GM21737 (cell line): ENCODE data around the gene KANK4.
"Not testable (repeated sequence)": the region's sequence is repeated elsewhere in the genome, so short reads cannot be mapped to it uniquely, and the experiment has no call there.

ENCODE experiments used
- ATAC-seq: cut with Tn5 transposase; IDR thresholded peaks from one replicate; pipeline ENCODE4 v1.9.1; 2021; ENCODE audit warnings: mild to moderate bottlenecking, moderate library complexity; ENCODE audit not compliant: unreplicated experiment

The KANK4 gene

DNA sequence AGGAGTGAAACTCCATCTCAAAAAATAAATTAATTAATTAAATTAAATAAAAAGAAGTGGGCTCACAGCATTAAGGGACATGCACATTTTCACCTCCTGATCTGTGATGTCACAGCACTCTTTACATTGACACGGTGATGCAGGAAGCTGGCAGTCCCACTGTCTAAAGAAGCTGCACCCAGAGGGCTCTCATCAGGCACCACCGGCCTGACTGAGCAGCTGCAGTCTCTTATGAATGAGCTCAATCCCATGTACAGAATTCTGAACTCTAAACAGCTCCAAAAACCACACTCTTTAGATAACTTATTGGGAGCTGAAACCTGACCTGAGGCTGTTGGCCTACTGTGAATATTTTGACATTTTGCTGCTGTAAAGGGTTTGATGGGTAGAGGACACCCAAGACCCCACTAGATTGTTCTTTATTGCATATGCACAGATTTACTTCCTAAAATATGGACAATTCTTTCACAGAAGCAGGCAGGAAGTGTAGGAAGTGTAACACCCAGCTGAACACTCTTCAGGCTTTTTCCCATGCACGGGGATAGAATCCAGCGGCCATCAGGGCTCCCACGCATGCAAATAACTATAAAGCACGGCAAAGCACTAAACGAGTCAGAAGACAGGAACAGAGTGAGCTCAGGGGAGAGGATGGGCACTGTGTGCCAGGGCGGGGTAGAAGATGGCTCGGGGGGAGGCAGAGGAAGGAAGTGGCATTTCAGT is 78.4 kb downstream of the KANK4 start:
- no peak for ATAC-seq

DNA sequence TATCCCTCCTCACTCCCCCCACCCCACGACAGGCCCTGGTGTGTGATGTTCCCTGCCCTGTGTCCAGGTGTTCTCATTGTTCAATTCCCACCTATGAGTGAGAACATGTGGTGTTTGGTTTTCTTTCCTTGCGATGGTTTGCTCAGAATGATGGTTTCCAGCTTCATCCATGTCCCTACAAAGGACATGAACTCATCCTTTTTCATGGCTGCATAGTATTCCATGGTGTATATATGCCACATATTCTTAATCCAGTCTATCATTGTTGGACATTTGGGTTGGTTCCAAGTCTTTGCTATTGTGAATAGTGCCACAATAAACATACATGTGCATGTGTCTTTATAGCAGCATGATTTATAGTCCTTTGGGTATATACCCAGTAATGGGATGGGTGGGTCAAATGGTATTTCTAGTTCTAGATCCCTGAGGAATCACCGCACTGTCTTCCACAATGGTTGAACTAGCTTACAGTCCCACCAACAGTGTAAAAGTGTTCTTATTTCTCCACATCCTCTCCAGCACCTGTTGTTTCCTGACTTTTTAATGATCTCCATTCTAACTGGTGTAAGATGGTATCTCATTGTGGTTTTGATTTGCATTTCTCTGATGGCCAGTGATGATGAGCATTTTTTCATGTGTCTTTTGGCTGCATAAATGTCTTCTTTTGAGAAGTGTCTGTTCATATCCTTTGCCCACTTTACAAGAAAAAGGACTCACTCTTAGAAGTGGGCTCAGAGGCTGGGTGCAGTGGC is 79.4 kb downstream of the KANK4 start:
- ATAC-seq = not testable (repeated sequence)

DNA sequence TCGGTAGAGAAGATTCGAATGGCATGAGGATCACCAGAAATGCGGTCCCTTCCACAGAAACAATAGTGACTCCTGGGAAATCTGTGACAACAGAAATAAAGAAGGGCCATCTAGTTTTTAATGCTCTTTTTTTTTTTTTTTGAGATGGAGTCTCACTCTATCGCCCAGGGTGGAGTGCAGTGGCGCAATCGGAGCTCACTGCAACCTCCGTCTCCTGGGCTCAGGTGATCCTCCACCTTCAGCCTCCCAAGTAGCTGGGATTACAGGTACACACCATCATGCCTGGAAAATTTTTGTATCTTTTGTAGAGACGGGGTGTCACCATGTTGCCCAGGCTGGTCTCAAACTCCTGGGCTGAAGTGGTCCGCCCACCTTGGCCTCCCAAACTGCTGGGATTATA is 80.7 kb downstream of the KANK4 start:
- ATAC-seq = no peak

- no peak for ATAC-seq
Observed at GRCh38 chr1:62237950-62238374, 81.3 kb downstream of the KANK4 start.

- no peak for ATAC-seq
Observed at GRCh38 chr1:62237361-62237760, 81.9 kb downstream of the KANK4 start.

DNA sequence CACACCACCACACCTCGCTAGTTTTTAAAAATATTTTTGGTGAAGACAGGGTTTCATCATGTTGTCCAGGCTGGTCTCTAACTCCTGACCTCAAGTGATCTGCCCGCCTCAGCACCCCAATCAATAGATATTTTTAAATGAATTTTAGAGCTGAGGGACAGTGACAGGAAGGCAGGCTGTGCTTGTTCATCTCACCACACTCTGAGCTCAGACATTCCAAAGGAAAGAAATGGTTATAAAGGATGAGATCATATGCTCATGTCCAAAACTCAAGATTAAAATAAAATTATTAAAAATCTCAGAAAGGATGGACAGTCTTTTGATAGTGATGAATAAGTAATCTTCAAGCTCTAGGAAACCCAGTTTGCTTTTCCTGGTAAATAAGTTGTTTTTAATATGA is 83.7 kb downstream of the KANK4 start:
- no peak for ATAC-seq

- ATAC-seq = no peak
Observed at GRCh38 chr1:62234688-62235087, 84.5 kb downstream of the KANK4 start.

GRCh38 chr1:62233926-62234450 is 85.2 kb downstream of the KANK4 start:
- ATAC-seq = no peak

DNA sequence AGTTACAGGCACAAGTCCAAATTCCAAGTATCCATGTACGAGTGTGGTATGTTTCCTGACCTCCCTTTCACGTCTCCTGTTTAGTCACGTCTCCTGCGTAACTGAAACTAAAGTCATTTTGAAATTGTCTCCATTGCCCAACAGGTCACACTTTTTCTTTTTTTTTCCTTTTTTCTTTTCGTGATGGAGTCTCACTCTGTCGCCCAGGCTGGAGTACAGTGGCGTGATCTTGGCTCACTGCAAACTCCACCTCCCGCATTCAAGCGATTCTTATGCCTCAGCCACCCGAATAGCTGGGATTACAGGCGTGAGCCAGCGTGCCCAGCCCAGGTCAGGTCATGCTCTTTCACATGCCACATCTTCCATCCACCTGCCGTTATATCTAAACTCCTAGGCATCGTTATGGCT is 86.4 kb downstream of the KANK4 start:
- no peak for ATAC-seq

GRCh38 chr1:62230718-62231117 is 88.5 kb downstream of the KANK4 start:
- ATAC-seq = no peak

DNA sequence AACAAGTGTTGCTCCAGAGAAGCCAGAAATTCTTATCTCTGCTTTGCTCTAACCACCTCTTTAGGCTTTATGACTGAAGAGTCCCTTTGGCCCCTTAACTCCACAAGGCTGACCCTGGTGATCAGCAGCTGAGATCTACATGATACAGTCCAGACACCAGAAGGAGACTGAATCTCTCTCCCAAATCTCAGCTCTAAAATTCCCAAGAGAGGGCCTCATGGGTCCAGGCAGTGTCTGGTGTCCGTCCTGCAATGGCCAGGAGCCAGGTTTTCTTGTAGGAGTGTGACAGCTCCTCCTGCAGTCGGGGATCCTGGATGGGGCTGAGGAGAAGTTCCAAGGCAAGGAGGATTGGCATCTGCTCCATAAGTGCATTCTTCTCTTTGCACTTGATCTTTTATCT is 89.3 kb downstream of the KANK4 start:
- ATAC-seq = no peak

GRCh38 chr1:62229468-62229867 is 89.8 kb downstream of the KANK4 start:
- ATAC-seq = no peak

DNA sequence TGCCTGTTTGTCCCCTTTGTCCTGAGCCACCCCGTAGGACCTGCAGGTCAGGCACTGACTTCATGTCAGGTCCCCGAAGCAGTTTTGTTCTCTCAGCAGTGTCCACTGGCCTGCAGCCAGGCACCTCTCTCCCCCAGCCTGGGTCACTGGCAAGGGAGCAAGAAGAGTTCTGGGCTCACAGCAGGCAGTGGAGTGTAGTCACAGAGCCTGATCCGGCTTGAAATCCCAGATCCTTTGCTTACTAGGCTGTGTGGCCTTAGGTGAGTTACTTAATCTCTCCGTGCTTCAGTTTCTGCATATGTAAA is 90.4 kb downstream of the KANK4 start:
- no peak for ATAC-seq

GRCh38 chr1:62228136-62228882 is 90.9 kb downstream of the KANK4 start:
- no peak for ATAC-seq

DNA sequence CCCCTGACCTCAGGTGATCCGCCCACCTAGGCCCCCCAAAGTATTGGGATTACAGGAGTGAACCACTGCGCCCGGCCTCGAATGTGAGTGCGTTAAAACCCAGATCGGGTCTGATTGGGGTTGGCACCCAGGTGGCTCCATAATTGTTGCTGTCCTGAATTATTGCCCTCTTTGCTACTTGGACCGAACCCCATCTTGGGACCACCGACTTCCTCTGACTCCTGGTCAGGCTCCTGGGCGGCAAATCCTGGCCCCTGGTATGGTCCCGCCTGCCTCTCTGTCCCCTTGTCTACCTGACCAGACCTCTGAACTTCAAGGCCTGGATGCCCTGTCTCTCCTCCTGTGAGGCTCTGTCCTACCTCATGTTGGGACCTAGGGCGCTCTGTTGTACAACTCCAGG is 91.7 kb downstream of the KANK4 start:
- no peak for ATAC-seq

GRCh38 chr1:62224182-62224581 is 95.1 kb downstream of the KANK4 start:
- ATAC-seq = no peak

GRCh38 chr1:62222321-62222720 is 96.9 kb downstream of the KANK4 start:
- ATAC-seq = no peak

DNA sequence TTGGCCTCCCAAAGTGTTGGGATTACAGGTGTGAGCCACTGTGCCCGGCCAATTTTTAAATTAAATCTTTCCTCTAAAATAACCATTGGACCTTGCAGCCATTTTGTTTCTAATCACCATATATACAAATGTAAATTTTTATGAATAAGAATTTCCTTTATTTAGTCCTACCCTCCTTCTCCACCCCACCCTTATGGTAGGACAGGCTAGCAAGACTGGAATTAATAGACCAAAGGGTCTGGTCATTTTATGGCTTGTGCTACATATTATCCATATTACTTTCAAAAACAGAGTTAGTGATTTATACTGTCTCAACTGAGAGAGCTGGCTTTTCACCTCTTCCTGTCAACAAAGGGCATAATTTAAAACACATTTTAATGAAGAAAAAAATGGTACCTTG is 98.1 kb downstream of the KANK4 start:
- ATAC-seq = no peak

- not testable (repeated sequence) for ATAC-seq
Observed at GRCh38 chr1:62220456-62220855, 98.8 kb downstream of the KANK4 start.

- ATAC-seq = no peak
Observed at GRCh38 chr1:62218604-62219003, 100.6 kb downstream of the KANK4 start.

GRCh38 chr1:62213075-62213914 is 105.9 kb downstream of the KANK4 start:
- no peak for ATAC-seq
